HG02885 (cell line): Measurements from ENCODE around the gene OR1D5.
"Not testable (repeated sequence)": the region's sequence is repeated elsewhere in the genome, so short reads cannot be mapped to it uniquely, and the experiment has no call there.

Experiments used
- ATAC-seq: cut with Tn5 transposase; IDR thresholded peaks from one replicate; pipeline ENCODE4 v1.9.1; 2021; ENCODE audit warnings: mild to moderate bottlenecking; ENCODE audit not compliant: unreplicated experiment, poor library complexity

The OR1D5 gene

DNA sequence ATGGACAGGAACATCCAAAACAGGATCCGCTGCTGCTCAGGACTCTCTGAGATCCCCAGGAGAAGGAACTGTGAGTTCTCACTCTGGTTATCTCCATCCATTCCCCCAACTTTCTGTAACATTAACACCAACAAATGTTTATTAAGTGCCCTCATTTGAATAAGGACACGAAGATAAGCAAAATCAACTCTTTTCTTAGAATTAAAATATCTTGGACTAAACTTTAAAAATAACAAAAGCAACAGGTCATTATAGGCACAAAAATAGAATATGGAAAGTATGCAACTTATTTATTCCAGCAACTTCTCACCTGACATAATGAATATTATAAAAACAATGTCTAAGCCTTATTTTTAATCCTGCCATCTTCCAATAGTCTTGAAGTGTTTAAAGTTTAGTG, at the start of gene OR1D5:
Gene OR1D5, minus strand, starts transcription at position 101 of the 400 bp plus-strand sequence. Its CDS starts 0 bp downstream, at position 101.
- ATAC-seq = not testable (repeated sequence)

DNA sequence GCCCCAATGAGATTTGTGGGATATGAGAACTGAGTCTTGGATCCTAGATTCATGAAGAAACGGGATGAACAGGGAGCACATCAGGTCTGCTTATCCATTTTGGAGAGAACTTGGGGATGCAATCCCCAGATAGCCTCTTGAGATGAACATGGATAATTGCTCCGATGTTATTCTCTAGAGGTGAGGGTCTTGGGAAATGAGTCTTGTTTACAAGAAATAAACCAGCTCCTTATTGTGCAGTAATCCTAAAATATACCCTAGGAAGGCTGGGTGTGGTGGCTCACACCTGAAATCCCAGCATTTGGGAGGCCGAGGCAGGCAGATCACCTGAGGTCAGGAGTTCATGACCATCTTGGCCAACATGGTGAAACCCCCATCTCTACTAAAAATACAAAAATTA, 40.9 kb upstream of the OR1D5 start, which contains the start of gene OR1D2:
Gene OR1D2, minus strand, starts transcription at position 101 of the 400 bp plus-strand sequence. CDS start 11,426 bp downstream, outside the sequence.
- no peak for ATAC-seq

DNA sequence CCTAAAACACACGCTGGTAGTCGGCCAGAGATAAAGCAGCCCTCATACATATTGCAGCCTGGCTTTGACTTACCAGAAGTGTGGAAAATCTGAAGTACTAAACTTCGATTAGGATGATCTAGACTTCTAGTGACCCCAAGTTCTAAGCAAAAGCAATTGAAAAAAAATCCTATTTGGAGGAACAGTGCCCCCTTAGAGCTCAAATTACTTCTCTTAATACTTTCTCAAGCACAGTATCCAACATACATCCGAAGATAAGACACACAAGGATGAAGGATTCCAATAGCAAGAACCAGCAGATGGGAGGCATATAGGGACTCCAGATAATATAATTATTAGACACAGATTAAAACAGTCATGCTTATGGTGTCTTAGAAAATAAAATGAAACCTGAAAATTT, 10.4 kb upstream of the OR1D5 start:
- not testable (repeated sequence) for ATAC-seq

DNA sequence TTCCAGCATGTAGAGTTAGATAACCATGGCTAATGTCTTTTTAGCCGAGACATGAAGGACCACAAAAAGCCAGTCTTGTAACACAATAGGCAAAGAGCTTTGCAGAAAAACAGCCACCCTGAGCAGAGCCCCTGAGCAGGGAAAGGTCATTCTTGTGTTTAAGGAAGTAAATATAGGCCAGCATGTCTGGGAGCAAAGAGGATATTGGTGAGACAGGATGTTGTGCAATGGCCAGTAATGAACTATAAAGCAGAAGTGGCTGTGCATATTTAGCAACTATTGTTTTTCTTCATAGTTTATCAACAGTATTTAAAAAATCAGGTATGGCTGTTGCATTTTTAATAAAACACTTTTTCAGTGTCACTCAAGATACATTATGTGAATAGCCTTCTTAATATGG, 1.8 kb upstream of the OR1D5 start:
- not testable (repeated sequence) for ATAC-seq

DNA sequence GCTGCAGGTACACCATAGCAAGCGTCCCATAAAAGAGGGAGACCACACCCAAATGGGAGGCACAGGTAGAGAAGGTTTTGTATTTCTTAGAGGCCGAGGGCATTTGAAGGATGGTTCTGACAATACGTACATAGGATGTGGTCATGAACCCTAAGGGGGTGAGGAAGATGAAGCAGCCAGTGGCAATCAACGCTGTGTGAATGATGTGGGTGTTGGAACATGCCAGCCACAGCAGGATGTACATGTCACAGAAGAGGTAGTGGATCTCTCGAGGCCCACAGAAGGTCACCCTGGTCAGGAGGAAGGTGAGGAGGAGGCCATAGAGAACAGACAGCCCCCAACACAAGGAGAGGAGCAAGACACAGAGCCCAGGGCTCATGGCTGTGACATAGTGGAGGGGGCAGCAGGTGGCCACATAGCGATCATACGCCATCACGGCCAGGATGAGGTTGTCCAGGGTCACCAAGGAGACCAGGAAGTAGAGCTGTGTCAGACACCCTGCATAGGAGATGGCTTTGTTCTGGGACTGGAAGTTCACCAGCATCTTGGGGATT, 506 bp downstream of the OR1D5 start:
- not testable (repeated sequence) for ATAC-seq

GRCh38 chr17:3054868-3055267, 8.5 kb downstream of the OR1D5 start:
- not testable (repeated sequence) for ATAC-seq

GRCh38 chr17:3049705-3050295, 13.6 kb downstream of the OR1D5 start:
- no peak for ATAC-seq

DNA sequence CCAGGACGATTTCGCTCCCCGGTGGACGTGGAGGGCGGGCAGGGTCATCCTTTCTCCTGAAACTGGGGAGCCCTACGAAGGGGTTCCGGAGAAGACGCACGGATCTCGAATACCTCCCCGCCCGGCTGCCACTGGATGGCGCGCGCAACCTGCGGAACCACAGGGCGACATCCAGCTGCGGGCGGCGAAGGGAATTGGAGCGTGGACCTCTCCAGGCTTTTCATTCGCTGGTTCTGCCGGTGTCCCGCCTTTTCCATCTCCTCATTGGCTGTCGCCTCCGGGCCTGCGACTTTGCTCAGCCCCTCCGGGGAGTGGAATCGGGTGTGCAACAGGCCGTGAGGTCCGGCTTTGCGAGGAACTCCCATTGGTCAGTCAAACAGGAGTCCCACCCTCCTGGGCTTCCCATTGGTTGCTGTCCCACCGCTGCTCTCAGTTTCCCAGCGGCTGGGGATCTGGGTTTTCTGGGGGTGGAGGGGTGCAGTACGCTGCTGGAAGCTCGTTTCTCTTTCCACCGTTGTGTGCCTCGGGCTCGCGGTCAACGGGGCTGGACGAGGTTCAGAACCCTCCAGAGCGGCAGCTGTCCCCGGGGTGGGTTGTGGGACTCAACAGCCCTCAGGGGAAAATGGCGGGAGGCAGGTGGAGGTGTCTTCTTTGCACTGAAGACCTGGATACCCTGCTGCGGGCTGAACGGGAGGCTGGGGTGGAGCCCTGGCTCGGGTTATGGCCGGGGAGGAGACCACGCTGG, 14.5 kb downstream of the OR1D5 start:
- peak; percentile 91 for ATAC-seq

DNA sequence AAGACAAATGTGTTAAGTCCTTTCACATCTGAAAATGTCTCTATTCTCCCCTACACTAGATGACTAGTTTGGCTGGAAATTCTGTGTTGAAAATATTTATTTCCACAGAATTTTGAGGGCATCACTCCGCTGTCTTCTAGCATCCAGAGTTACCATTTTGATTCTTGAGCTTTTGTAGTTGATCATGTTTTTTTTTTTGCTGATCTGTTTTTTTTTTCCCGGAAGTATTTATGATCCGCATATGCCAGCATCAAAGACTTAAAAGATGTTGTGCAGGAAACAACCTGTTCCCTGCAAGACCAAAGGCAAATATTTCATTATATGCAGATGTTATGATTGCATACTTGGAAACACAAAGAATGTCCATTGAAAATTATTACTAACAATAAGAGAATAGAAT, 16.7 kb downstream of the OR1D5 start:
- no peak for ATAC-seq

GRCh38 chr17:3043737-3044365, 19.6 kb downstream of the OR1D5 start:
- no peak for ATAC-seq

GRCh38 chr17:3040882-3041281, 22.5 kb downstream of the OR1D5 start:
- no peak for ATAC-seq

DNA sequence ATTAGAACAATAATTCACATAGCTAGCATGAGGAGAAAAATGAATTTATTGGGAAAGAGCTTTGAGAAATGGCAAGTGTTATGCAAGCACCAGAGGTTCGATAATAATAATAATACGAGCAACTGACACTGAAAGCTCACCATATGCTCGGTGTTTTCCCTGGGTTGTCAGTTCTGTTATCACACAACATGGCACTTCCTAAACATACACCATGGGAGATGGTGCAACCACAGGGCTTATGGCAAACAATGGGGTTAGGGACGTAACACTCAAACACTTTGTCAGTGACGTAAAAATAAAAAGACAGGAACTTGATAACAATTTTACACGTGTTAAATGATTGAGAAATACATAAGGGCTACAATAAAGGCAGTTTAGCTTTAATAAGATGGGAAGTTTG, 23.7 kb downstream of the OR1D5 start:
- no peak for ATAC-seq

- no peak for ATAC-seq
Observed at GRCh38 chr17:3038941-3039340, 24.5 kb downstream of the OR1D5 start.

DNA sequence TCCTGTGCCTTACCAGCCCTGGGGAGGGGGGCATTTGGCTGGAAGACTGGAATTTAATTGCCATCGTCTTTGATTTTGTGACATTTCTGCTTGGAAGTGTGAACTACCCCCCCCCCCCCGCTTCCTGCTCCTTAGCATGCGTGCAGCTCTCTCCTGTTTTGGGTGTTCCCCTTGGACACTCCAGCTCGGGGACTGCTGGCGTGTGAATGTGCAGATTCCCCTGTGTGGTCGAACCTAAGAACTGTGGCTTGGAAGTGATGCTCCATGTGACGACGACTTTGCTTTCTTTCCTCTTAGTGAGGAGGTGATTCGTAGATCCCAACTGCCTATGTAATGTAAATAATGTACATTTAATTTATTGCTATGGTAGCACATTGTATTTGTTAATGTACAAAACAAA, 26.1 kb downstream of the OR1D5 start:
- ATAC-seq = no peak

DNA sequence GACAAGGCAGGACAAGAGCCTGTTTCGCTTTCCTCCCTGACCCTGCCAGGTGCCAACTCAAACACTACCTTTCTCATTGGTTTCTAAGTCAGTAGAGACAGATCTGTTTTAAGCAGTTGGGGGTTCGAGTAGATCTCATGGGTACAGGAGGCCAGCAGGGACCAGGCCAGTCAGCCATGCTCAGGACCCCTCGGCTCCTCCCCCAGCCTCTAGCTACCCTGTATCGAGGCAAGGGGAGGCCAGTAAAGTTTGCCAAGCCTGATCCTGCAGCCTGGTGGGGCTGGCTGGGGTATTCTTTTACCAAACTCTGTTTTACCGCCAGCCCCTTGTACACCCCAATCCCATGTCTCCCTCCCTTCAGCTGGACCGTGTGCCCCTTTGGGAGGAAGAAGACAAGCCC, 26.6 kb downstream of the OR1D5 start:
- no peak for ATAC-seq

DNA sequence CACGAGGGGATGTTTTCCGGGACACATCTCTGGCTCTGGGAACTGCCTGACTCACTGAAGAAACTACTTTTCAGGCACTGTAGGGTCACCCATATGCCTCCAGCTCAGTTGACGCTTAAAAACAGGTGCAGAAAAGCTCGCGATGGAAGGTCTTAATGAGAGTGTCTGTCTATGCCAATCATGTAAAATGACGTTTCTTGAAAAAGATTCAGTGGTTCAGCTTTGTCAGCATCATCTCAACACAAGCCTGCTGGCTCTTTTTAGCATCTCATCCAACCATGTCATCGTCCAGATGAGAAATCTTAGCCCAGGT, 27.5 kb downstream of the OR1D5 start:
- no peak for ATAC-seq

GRCh38 chr17:3035256-3035967, 28.0 kb downstream of the OR1D5 start:
- no peak for ATAC-seq

DNA sequence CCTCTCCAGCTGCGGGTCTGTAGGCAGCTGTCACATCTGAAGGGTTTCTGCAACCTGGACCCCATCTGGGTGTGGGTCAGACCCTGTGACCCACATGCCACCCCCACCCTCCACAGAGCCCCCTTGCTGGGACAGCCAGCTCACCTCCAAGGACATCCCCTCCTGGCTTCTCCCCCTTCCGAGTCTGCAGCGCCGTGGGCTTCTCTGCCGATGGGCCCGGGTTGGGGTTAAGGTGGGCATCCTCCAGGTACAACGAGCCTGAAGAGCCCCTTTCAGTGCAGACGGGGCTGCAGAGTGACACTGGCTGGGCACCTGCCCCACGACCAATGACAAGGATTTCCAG, 28.9 kb downstream of the OR1D5 start:
- no peak for ATAC-seq

DNA sequence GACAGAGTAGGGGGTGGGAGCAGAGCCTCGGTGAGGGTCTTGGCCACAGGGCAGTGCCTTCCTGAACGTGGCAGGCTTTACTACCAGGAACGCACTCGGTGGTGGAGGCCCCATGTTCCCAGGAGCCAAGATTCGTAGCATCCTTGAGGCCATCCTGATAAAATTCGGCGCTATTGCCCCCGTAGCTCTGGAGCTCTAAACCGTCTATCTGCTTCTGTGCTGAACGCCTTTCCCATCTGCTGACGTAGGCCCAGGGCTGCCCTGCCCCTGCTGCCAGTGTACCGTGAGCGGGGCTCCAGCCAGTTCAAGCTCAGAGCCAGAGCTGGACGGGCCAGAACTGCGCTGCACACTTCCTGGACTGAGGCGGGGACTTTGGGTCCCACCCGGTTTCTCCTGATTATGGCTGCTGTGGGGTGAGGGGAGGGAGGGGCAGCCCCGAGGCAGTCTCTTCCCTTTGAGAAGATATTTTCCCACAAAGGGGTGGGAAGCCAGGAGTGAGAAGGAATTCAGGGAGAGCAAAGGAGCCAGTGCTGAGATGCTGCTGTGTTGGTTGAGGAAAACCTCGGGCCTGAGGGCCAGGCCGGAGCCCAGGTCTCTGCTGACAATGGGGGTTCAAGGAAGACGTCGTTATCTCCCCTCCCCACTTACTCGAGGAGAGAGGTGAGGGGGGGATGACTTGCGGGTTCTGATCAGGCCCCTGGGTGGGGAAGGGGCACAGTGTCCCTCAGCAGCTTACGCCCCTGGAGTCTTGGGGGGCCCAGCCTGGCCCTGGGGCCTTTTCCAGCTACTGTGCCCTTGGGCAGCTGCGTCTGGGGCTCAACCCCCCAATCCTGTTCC, 29.4 kb downstream of the OR1D5 start:
- ATAC-seq = no peak

DNA sequence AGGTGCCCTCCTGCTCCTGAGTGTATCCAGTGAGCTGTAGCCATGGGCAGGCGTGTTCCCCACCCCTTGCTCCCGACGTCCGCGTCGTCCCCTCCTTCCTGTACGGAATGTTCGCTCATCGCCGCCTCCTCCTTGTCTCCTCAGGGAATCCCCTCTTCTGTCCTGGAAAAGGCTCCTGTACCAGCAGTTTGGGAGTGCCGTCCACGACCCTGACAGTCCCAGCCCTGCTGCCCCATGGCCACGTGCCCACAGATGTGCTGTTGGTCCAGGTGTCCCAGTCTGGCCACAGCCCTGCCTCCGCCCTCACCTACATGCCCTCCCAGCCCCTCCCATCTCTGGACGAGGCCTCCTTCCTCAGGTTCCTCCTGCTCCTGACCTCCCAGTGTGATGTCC, 30.2 kb downstream of the OR1D5 start:
- ATAC-seq = no peak
